Liver (tissue), 3 donors: ENCODE measurements around the gene CLEC4G.

Source experiments
- ATF3 ChIP-seq: IDR thresholded peaks from 2 replicates; pipeline ENCODE4 v1.6.1; 2016; ENCODE audit warnings: antibody characterized with exemption
- CTCF ChIP-seq: fragments of 150-350 bp; IDR thresholded peaks from 2 replicates; pipeline ENCODE4 v1.5.1; 2017; ENCODE audit warnings: improper control_type of control experiment, low read depth, low read length; ENCODE audit not compliant: missing input control
- FOXA1 ChIP-seq: IDR thresholded peaks from 2 replicates; pipeline ENCODE4 v1.6.1; 2016; ENCODE audit warnings: antibody characterized with exemption
- donor health status: healthy.
- donor health status: healthy.

- TF ChIP-seq CTCF = no peak
- TF ChIP-seq ATF3 = no peak
- TF ChIP-seq FOXA1 = no peak
These were observed 30.9 kb upstream of the CLEC4G start, which contains the start of gene CLEC4M for GRCh38 chr19:7762719-7763293.
